Liver (tissue), 3 donors: ENCODE measurements around the gene RNF151.

Experiments
- ATF3 ChIP-seq: IDR thresholded peaks from 2 replicates; pipeline ENCODE4 v1.6.1; 2016; ENCODE audit warnings: antibody characterized with exemption
- CTCF ChIP-seq: fragments of 150-350 bp; IDR thresholded peaks from 2 replicates; pipeline ENCODE4 v1.5.1; 2017; ENCODE audit warnings: improper control_type of control experiment, low read depth, low read length; ENCODE audit not compliant: missing input control
- FOXA1 ChIP-seq: IDR thresholded peaks from 2 replicates; pipeline ENCODE4 v1.6.1; 2016; ENCODE audit warnings: antibody characterized with exemption
- JUND ChIP-seq, 2 donors: IDR thresholded peaks; 2 replicates each; pipeline ENCODE4 v1.6.1; 2016; ENCODE audit warnings: antibody characterized with exemption in 2 of 2
- MAX ChIP-seq: IDR thresholded peaks from 2 replicates; pipeline ENCODE4 v1.6.1; 2016; ENCODE audit warnings: antibody characterized with exemption
- RAD21 ChIP-seq, 2 donors: IDR thresholded peaks; 2 replicates each; pipeline ENCODE4 v1.6.1; 2016; ENCODE audit warnings: antibody characterized with exemption in 2 of 2, mild to moderate bottlenecking in 2 of 2
- RXRA ChIP-seq, 2 donors: IDR thresholded peaks; 2 replicates each; pipeline ENCODE4 v1.6.1; 2017 to 2018; ENCODE audit warnings: antibody characterized with exemption in 2 of 2, mild to moderate bottlenecking in 1 of 2
- TAF1 ChIP-seq: conservative IDR thresholded peaks from 2 replicates; pipeline ENCODE4 v1.6.1; 2016; ENCODE audit warnings: antibody characterized with exemption, mild to moderate bottlenecking
- YY1 ChIP-seq: IDR thresholded peaks from 2 replicates; pipeline ENCODE4 v1.6.1; 2016; ENCODE audit warnings: antibody characterized with exemption, mild to moderate bottlenecking
- donor health status: healthy.
- donor health status: healthy.

GRCh38 chr16:1968146-1968953, 1.7 kb downstream of the RNF151 start:
- TF ChIP-seq ATF3: no peak
- TF ChIP-seq CTCF: no peak
- no peak for TF ChIP-seq RAD21 (IDR thresholded peaks at IDR 0.05)
- TF ChIP-seq YY1: no peak
- no peak for TF ChIP-seq TAF1
- no peak for TF ChIP-seq MAX
- TF ChIP-seq JUND (IDR thresholded peaks at IDR 0.05): no peak
- TF ChIP-seq RXRA (IDR thresholded peaks at IDR 0.05): no peak
- TF ChIP-seq FOXA1: no peak
